K562 (cell line): ENCODE measurements around the gene NDOR1. TPM values are rescaled to one million over a fixed set of nuclear protein-coding genes. Genes with fewer than 3 reads are reported as not detected.

ENCODE experiments used
- ELF1 ChIP-seq: fragments of 200-800 bp; sonication (Bioruptor generic); IDR thresholded peaks from 2 replicates; pipeline ENCODE4 v1.6.1; 2016; ENCODE audit warnings: missing genetic modification characterization, missing compliant biosample characterization
- ELF4 ChIP-seq: fragments of 450-650 bp; formaldehyde crosslinking; IDR thresholded peaks from 2 replicates; pipeline ENCODE4 v1.4.0; 2022; ENCODE audit warnings: missing genetic modification characterization
- MAFG ChIP-seq: fragments of 450-650 bp; conservative IDR thresholded peaks from 2 replicates; pipeline ENCODE4 v1.6.1; 2016; ENCODE audit warnings: missing genetic modification characterization, missing compliant biosample characterization
- MCM3 ChIP-seq: fragments of 450-650 bp; IDR thresholded peaks from 2 replicates; pipeline ENCODE4 v1.6.1; 2016
- NCOA1 ChIP-seq: fragments of 450-650 bp; IDR thresholded peaks from 2 replicates; pipeline ENCODE4 v1.6.1; 2016; ENCODE audit warnings: low read depth
- NFYB ChIP-seq: IDR thresholded peaks from 2 replicates; pipeline ENCODE4 v1.6.1; 2011; ENCODE audit warnings: mild to moderate bottlenecking, moderate library complexity; ENCODE audit not compliant: insufficient read length; ENCODE audit errors: extremely low read depth
- NKRF ChIP-seq: fragments of 450-650 bp; IDR thresholded peaks from 2 replicates; pipeline ENCODE4 v1.6.1; 2016; ENCODE audit warnings: borderline replicate concordance
- NONO ChIP-seq, 2 experiments: fragments of 200-400 bp in 1 of 2; fragments of 450-650 bp in 1 of 2; formaldehyde crosslinking in 1 of 2; IDR thresholded peaks; 2 replicates each; pipeline ENCODE4 v1.6.1; 2017; ENCODE audit warnings: low read depth in 2 of 2, mild to moderate bottlenecking in 2 of 2, moderate library complexity in 2 of 2, low read length in 1 of 2
- NUFIP1 ChIP-seq: fragments of 450-650 bp; IDR thresholded peaks from 2 replicates; pipeline ENCODE4 v1.6.1; 2018; ENCODE audit not compliant: partially characterized antibody
- RBFOX2 ChIP-seq: fragments of 200-400 bp; formaldehyde crosslinking; IDR thresholded peaks from 2 replicates; pipeline ENCODE4 v1.6.1; 2017; ENCODE audit warnings: low read depth, mild to moderate bottlenecking, low read length, moderate library complexity
- RBM17 ChIP-seq: fragments of 200-400 bp; formaldehyde crosslinking; IDR thresholded peaks from 2 replicates; pipeline ENCODE4 v1.6.1; 2017; ENCODE audit warnings: low read depth, mild to moderate bottlenecking, low read length, borderline replicate concordance
- SIN3A ChIP-seq, 2 experiments: fragments of 150-350 bp in 1 of 2; IDR thresholded peaks; 2 replicates each; pipeline ENCODE4 v1.6.1; 2011 to 2016; ENCODE audit warnings: borderline replicate concordance in 2 of 2, low read depth in 2 of 2, low read length in 2 of 2, mild to moderate bottlenecking in 2 of 2, moderate library complexity in 2 of 2; ENCODE audit not compliant: control insufficient read depth in 1 of 2
- SIN3B ChIP-seq: fragments of 450-650 bp; IDR thresholded peaks from 2 replicates; pipeline ENCODE4 v1.6.1; 2017; ENCODE audit warnings: low read depth, mild to moderate bottlenecking, moderate library complexity
- SMAD2 ChIP-seq: fragments of 150-350 bp; IDR thresholded peaks from 2 replicates; pipeline ENCODE4 v1.6.1; 2014; ENCODE audit warnings: low read depth, mild to moderate bottlenecking, low read length
- STAG1 ChIP-seq: sonication (generic); formaldehyde crosslinking; IDR thresholded peaks from 2 replicates; pipeline ENCODE4 v1.5.0; 2020; ENCODE audit warnings: missing genetic modification reagents, borderline replicate concordance
- SUPT5H ChIP-seq: fragments of 450-650 bp; IDR thresholded peaks from 2 replicates; pipeline ENCODE4 v1.6.1; 2016
- TEAD1 ChIP-seq, 2 experiments: fragments of 450-650 bp in 1 of 2; sonication (generic) in 1 of 2; formaldehyde crosslinking; IDR thresholded peaks; 2 replicates each; pipeline versions ENCODE4 v1.4.0 to v1.8.0; 2020 to 2022; ENCODE audit warnings: mild to moderate bottlenecking in 2 of 2, missing genetic modification reagents in 1 of 2
- ZBTB7A ChIP-seq: IDR thresholded peaks from 2 replicates; pipeline ENCODE4 v1.6.1; 2011; ENCODE audit warnings: low read depth, mild to moderate bottlenecking, low read length, moderate library complexity, borderline replicate concordance; ENCODE audit not compliant: control insufficient read depth
- ZNF184 ChIP-seq: sonication (generic); formaldehyde crosslinking; IDR thresholded peaks from 2 replicates; pipeline ENCODE4 v1.5.0; 2020; ENCODE audit warnings: missing genetic modification reagents
- ZNF232 ChIP-seq: sonication (generic); formaldehyde crosslinking; IDR thresholded peaks from 2 replicates; pipeline ENCODE4 v1.8.0; 2022; ENCODE audit warnings: mild to moderate bottlenecking, missing genetic modification reagents
- ZNF511 ChIP-seq: sonication (generic); formaldehyde crosslinking; IDR thresholded peaks from 2 replicates; pipeline ENCODE4 v1.8.0; 2022; ENCODE audit warnings: mild to moderate bottlenecking, missing genetic modification reagents
- ZNF699 ChIP-seq: fragments of 250-450 bp; sonication (Bioruptor Pico); IDR thresholded peaks from 2 replicates; pipeline ENCODE4 v1.8.0; 2021; ENCODE audit warnings: mild to moderate bottlenecking, moderate library complexity; ENCODE audit not compliant: insufficient replicate concordance
- polyA plus RNA-seq, 8 experiments: library from polyadenylated mRNA; depleted of rRNA in 4 of 8; stranded (reverse) in 5 of 8; unstranded in 3 of 8; fragments of >200 nt; fragmentation: Nextera tagmentation in 2 of 8; fragmentation: Illumina TruSeq in 1 of 8; extraction: Ambion mirVana in 2 of 8; extraction: Trizol in 1 of 8; gene quantifications; 2 replicates each; pipeline versions ENCODE4 v1.2.1 to v1.2.3, GENCODE V29; 2011 to 2014; ENCODE audit warnings: inconsistent platforms in 1 of 8, missing spikeins in 1 of 8
- total RNA-seq, 7 experiments: library from RNA; depleted of rRNA in 6 of 7; stranded (reverse); fragments of >200 nt in 6 of 7; fragmentation: Illumina TruSeq in 2 of 7; extraction: Trizol in 2 of 7; gene quantifications; 2 replicates each; pipeline versions ENCODE4 v1.2.1 to v1.2.3, GENCODE V29; 2011 to 2021; ENCODE audit warnings: low replicate concordance in 1 of 7
- TF ChIP-seq, protein P1 (sequence below): IDR thresholded peaks from 2 replicates; pipeline ENCODE4 v1.6.1; 2014; ENCODE audit warnings: antibody characterized with exemption
- TF ChIP-seq, protein P2 (sequence below): fragments of 250-450 bp; sonication (Bioruptor Pico); IDR thresholded peaks from 2 replicates; pipeline ENCODE4 v1.4.0; 2020; ENCODE audit warnings: mild to moderate bottlenecking

NDOR1 gene
- total and polyA plus RNA-seq, 9 of the 15 experiments (the other 6 are each of a cell fraction or from before 2014, with no cell fraction given) = 0.06 to 36.9 (median 6.9) TPM

GRCh38 chr9:137255448-137256114 is 50.1 kb downstream of the NDOR1 start (continued):
- TF ChIP-seq, protein P1, sequence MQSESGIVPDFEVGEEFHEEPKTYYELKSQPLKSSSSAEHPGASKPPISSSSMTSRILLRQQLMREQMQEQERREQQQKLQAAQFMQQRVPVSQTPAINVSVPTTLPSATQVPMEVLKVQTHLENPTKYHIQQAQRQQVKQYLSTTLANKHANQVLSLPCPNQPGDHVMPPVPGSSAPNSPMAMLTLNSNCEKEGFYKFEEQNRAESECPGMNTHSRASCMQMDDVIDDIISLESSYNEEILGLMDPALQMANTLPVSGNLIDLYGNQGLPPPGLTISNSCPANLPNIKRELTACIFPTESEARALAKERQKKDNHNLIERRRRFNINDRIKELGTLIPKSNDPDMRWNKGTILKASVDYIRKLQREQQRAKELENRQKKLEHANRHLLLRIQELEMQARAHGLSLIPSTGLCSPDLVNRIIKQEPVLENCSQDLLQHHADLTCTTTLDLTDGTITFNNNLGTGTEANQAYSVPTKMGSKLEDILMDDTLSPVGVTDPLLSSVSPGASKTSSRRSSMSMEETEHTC = no peak
- TF ChIP-seq NFYB (no peak), SMAD2 (no peak), SIN3A (IDR thresholded peaks at IDR 0.05; ENCODE audit: borderline replicate concordance in 2 of 2, control insufficient read depth in 1 of 2, low read depth in 2 of 2, low read length in 2 of 2) (peak in 1 of 2 experiments; percentile 13; a peak in 2 of 4 replicates), TEAD1 (CRISPR knock-in tag; IDR thresholded peaks at IDR 0.05) (no peak), ZNF184 (CRISPR knock-in tag) (no peak), NKRF (peak; percentile 45; the same call in 1 of the 2 replicates), RBFOX2 (peak; percentile 19), ZNF511 (CRISPR knock-in tag) (no peak), ELF1 (peak; percentile 57; the same call in 1 of the 2 replicates), SIN3B (peak; percentile 1; the same call in 1 of the 2 replicates), ZNF699 (no peak), MAFG (tag) (no peak), RBM17 (no peak), STAG1 (no peak), ELF4 (CRISPR knock-in tag) (no peak), NUFIP1 (no peak), MCM3 (no peak), NCOA1 (no peak), ZNF232 (CRISPR knock-in tag) (no peak), SUPT5H (no peak), NONO (IDR thresholded peaks at IDR 0.05; ENCODE audit: low read depth in 2 of 2, low read length in 1 of 2) (peak in 1 of 2 experiments; percentile 50; a peak in 1 of 4 replicates), ZBTB7A (0 out of 2 replicates have a peak, but pooled peaks have one; percentile 2)
- TF ChIP-seq, protein P2, sequence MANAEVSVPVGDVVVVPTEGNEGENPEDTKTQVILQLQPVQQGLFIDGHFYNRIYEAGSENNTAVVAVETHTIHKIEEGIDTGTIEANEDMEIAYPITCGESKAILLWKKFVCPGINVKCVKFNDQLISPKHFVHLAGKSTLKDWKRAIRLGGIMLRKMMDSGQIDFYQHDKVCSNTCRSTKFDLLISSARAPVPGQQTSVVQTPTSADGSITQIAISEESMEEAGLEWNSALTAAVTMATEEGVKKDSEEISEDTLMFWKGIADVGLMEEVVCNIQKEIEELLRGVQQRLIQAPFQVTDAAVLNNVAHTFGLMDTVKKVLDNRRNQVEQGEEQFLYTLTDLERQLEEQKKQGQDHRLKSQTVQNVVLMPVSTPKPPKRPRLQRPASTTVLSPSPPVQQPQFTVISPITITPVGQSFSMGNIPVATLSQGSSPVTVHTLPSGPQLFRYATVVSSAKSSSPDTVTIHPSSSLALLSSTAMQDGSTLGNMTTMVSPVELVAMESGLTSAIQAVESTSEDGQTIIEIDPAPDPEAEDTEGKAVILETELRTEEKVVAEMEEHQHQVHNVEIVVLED (CRISPR knock-in tag) = no peak
